Liver (tissue), 9 donors: ENCODE data around the gene ZNRF3. TPM values are rescaled to one million over a fixed set of nuclear protein-coding genes. Genes with fewer than 3 reads are reported as not detected.

Experiments used
- DNase-seq: peaks from one replicate; pipeline ENCODE4 v3.0.0-alpha.2; 2017; ENCODE audit warnings: low spot score
- H3K27ac ChIP-seq, 2 donors: one replicate each; pipeline ENCODE4 v1.7.0; 2013; ENCODE audit warnings: inconsistent platforms in 2 of 2, low read length in 2 of 2, control low read depth in 1 of 2, low read depth in 1 of 2, mild to moderate bottlenecking in 1 of 2
- H3K27me3 ChIP-seq, 4 donors: one replicate each; pipeline versions ENCODE4 v1.6.1 to v1.7.0; 2013; ENCODE audit warnings: low read length in 3 of 4, inconsistent platforms in 1 of 4, mild to moderate bottlenecking in 1 of 4, moderate library complexity in 1 of 4; ENCODE audit not compliant: control insufficient read depth in 4 of 4, insufficient read depth in 4 of 4
- H3K36me3 ChIP-seq, 4 donors: one replicate each; pipeline versions ENCODE4 v1.6.1 to v1.7.0; 2013; ENCODE audit warnings: low read length in 3 of 4, mild to moderate bottlenecking in 3 of 4, low read depth in 1 of 4, moderate library complexity in 1 of 4; ENCODE audit not compliant: control insufficient read depth in 4 of 4, insufficient read depth in 3 of 4
- H3K4me1 ChIP-seq, 4 donors: one replicate each; pipeline versions ENCODE4 v1.6.1 to v1.7.0; 2013; ENCODE audit warnings: low read length in 3 of 4, mild to moderate bottlenecking in 3 of 4, moderate library complexity in 1 of 4; ENCODE audit not compliant: control insufficient read depth in 4 of 4, insufficient read depth in 4 of 4
- H3K4me3 ChIP-seq, 3 donors: one replicate each; pipeline versions ENCODE4 v1.6.1 to v1.7.0; 2013; ENCODE audit warnings: low read length in 3 of 3, control low read depth in 1 of 3, low read depth in 1 of 3, mild to moderate bottlenecking in 1 of 3
- H3K9ac ChIP-seq, 2 donors: one replicate each; pipeline ENCODE4 v1.7.0; 2013; ENCODE audit warnings: low read length in 2 of 2, mild to moderate bottlenecking in 2 of 2, moderate library complexity in 2 of 2, control low read depth in 1 of 2, low read depth in 1 of 2
- H3K9me3 ChIP-seq, 4 donors: one replicate each; pipeline versions ENCODE4 v1.6.1 to v1.7.0; 2013; ENCODE audit warnings: low read length in 3 of 4; ENCODE audit not compliant: control insufficient read depth in 4 of 4
- EGR1 ChIP-seq, 2 donors: IDR thresholded peaks; 2 replicates each; pipeline ENCODE4 v1.6.1; 2016 to 2018; ENCODE audit warnings: antibody characterized with exemption in 2 of 2, low read depth in 2 of 2
- FOXA1 ChIP-seq: IDR thresholded peaks from 2 replicates; pipeline ENCODE4 v1.6.1; 2016; ENCODE audit warnings: antibody characterized with exemption
- FOXA2 ChIP-seq: IDR thresholded peaks from 2 replicates; pipeline ENCODE4 v1.6.1; 2016; ENCODE audit warnings: antibody characterized with exemption
- GABPA ChIP-seq, 2 donors: IDR thresholded peaks in 1 of 2; conservative IDR thresholded peaks in 1 of 2; 2 replicates each; pipeline ENCODE4 v1.6.1; 2016; ENCODE audit warnings: antibody characterized with exemption in 2 of 2, mild to moderate bottlenecking in 1 of 2, moderate library complexity in 1 of 2
- HNF4A ChIP-seq, 2 donors: conservative IDR thresholded peaks; 2 replicates each; pipeline ENCODE4 v1.6.1; 2016; ENCODE audit warnings: antibody characterized with exemption in 2 of 2, mild to moderate bottlenecking in 2 of 2
- HNF4G ChIP-seq: IDR thresholded peaks from 2 replicates; pipeline ENCODE4 v1.6.1; 2016; ENCODE audit warnings: antibody characterized with exemption
- JUND ChIP-seq, 2 donors: IDR thresholded peaks; 2 replicates each; pipeline ENCODE4 v1.6.1; 2016; ENCODE audit warnings: antibody characterized with exemption in 2 of 2
- NR2F2 ChIP-seq: IDR thresholded peaks from 2 replicates; pipeline ENCODE4 v1.6.1; 2016; ENCODE audit warnings: antibody characterized with exemption
- RAD21 ChIP-seq, 2 donors: IDR thresholded peaks; 2 replicates each; pipeline ENCODE4 v1.6.1; 2016; ENCODE audit warnings: antibody characterized with exemption in 2 of 2, mild to moderate bottlenecking in 2 of 2
- RXRA ChIP-seq, 2 donors: IDR thresholded peaks; 2 replicates each; pipeline ENCODE4 v1.6.1; 2017 to 2018; ENCODE audit warnings: antibody characterized with exemption in 2 of 2, mild to moderate bottlenecking in 1 of 2
- SP1 ChIP-seq: IDR thresholded peaks from 2 replicates; pipeline ENCODE4 v1.6.1; 2018; ENCODE audit warnings: antibody characterized with exemption, mild to moderate bottlenecking
- TAF1 ChIP-seq: conservative IDR thresholded peaks from 2 replicates; pipeline ENCODE4 v1.6.1; 2016; ENCODE audit warnings: antibody characterized with exemption, mild to moderate bottlenecking
- YY1 ChIP-seq: IDR thresholded peaks from 2 replicates; pipeline ENCODE4 v1.6.1; 2016; ENCODE audit warnings: antibody characterized with exemption, mild to moderate bottlenecking
- WGBS: extraction: QIAGEN DNeasy Blood & Tissue Kit; methylation state at CpG from one replicate; pipeline ENCODE4 v1.1.7; 2013; 5-methylcytosine and 5-hydroxymethylcytosine counted together
- polyA plus RNA-seq, 2 donors: library from polyadenylated mRNA; stranded (reverse) in 1 of 2; unstranded in 1 of 2; fragments of 200-250 nt in 1 of 2; fragments of >200 nt in 1 of 2; fragmentation: Nextera tagmentation in 1 of 2; extraction: Ambion mirVana in 1 of 2; gene quantifications; one replicate each; pipeline versions ENCODE4 v1.2.1 to v1.2.3, GENCODE V29; 2013 to 2015
- total RNA-seq, 2 donors: library from RNA; depleted of rRNA; stranded (reverse); fragments of >200 nt; gene quantifications; one replicate each; pipeline ENCODE4 v1.2.3, GENCODE V29; 2014
- TF ChIP-seq, protein P1 (sequence below): IDR thresholded peaks from 2 replicates; pipeline ENCODE4 v1.6.1; 2016; ENCODE audit warnings: antibody characterized with exemption, mild to moderate bottlenecking
- TF ChIP-seq, protein P2 (sequence below): IDR thresholded peaks from 2 replicates; pipeline ENCODE4 v1.6.1; 2016; ENCODE audit warnings: antibody characterized with exemption
- TF ChIP-seq, protein P3 (sequence below): IDR thresholded peaks from 2 replicates; pipeline ENCODE4 v1.6.1; 2016; ENCODE audit warnings: antibody characterized with exemption
- TF ChIP-seq, protein P4 (sequence below): fragments of 150-350 bp; IDR thresholded peaks from 2 replicates; pipeline ENCODE4 v1.5.1; 2017; ENCODE audit warnings: improper control_type of control experiment, low read depth, low read length; ENCODE audit not compliant: missing input control
- TF ChIP-seq, protein P5 (sequence below): IDR thresholded peaks from 2 replicates; pipeline ENCODE4 v1.6.1; 2016; ENCODE audit warnings: antibody characterized with exemption
- donor health status: healthy.
- donor health status: healthy.
- donor health status: healthy.
- donor health status: healthy.
- donor health status: healthy.

ZNRF3 gene
- total and polyA plus RNA-seq, 4 donors = 2.2 to 5.9 (median 4.7) TPM

DNA sequence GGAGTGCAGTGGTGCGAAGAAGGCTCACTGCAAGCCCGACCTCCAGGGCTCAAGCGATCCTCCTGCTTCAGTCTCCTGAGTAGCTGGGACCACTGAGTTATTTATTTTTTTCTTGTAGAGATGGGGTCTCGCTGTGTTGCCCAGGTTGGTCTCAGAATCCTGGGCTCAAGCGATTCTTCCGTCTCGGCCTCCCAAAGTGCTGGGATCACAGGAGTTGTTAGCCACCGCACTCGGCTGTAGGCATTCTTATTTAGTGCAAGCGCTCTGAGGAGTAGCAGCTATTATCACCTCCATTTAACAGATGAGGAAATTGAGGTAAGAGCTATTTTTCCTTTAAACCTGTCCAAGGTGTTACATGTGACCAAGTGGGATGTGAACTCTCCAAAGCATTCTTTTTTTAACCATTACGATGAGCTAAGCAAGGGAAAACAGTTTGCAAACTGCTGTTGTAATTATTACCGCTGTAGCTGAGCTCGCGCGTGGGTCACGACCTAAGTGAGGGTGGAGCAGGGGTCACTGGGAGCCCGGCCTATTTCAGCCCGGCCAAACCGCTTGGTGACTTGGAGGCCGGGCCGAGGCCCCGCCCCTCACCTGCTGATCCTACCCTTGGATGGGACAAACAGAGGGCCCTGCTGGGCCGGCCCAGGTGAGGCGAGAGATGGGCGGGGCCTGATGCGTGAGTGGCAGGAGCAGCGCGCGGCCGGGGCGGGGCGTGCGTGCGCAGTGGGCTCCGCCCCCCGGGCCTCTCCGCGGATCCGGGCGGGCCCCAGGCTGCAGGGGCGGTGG, 189.0 kb downstream of the ZNRF3 start (continued):
- no peak for TF ChIP-seq FOXA2
- TF ChIP-seq TAF1 = no peak

DNA sequence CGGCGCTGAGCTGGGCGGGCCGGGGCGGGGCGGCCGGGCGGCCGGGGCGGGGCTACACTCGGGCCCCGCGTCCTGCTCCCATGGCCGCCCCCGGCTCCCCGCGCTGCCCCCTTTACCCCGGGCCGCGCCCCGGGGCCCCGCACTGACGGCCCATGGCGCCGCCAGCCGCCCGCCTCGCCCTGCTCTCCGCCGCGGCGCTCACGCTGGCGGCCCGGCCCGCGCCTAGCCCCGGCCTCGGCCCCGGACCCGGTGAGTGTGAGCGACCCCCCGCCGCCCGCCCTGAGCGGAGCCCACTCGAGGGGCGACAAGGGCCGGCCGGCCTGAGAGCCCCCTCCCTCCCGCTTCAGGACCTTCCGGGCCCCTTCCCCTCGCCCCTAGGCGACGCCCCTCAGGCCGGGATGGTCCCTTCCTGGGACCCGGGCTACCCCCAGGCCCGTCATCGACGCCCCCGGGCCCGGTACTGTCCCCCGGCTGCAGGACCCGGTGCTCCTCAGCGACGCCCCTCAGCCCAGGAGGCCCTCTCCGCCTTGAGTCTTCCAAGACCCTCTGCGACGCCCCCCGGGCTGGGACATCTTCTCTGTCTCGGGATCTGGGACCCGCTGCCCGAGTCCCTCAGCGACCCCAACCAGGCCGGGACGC, 189.7 kb downstream of the ZNRF3 start, which contains the start of gene KREMEN1:
KREMEN1 (plus strand) TSS at position 57 of the 639 bp plus-strand sequence; CDS start at position 153, 96 bp downstream.
- 1% methylated on average over 76 of the region's 76 CpGs for WGBS
- no peak for TF ChIP-seq NR2F2
- no peak for TF ChIP-seq HNF4A (conservative IDR thresholded peaks at IDR 0.05)
- no peak for TF ChIP-seq EGR1 (IDR thresholded peaks at IDR 0.05; ENCODE audit: low read depth in 2 of 2)
- TF ChIP-seq, protein P1, sequence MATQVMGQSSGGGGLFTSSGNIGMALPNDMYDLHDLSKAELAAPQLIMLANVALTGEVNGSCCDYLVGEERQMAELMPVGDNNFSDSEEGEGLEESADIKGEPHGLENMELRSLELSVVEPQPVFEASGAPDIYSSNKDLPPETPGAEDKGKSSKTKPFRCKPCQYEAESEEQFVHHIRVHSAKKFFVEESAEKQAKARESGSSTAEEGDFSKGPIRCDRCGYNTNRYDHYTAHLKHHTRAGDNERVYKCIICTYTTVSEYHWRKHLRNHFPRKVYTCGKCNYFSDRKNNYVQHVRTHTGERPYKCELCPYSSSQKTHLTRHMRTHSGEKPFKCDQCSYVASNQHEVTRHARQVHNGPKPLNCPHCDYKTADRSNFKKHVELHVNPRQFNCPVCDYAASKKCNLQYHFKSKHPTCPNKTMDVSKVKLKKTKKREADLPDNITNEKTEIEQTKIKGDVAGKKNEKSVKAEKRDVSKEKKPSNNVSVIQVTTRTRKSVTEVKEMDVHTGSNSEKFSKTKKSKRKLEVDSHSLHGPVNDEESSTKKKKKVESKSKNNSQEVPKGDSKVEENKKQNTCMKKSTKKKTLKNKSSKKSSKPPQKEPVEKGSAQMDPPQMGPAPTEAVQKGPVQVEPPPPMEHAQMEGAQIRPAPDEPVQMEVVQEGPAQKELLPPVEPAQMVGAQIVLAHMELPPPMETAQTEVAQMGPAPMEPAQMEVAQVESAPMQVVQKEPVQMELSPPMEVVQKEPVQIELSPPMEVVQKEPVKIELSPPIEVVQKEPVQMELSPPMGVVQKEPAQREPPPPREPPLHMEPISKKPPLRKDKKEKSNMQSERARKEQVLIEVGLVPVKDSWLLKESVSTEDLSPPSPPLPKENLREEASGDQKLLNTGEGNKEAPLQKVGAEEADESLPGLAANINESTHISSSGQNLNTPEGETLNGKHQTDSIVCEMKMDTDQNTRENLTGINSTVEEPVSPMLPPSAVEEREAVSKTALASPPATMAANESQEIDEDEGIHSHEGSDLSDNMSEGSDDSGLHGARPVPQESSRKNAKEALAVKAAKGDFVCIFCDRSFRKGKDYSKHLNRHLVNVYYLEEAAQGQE = no peak
- TF ChIP-seq RXRA (IDR thresholded peaks at IDR 0.05) = no peak
- TF ChIP-seq, protein P2, sequence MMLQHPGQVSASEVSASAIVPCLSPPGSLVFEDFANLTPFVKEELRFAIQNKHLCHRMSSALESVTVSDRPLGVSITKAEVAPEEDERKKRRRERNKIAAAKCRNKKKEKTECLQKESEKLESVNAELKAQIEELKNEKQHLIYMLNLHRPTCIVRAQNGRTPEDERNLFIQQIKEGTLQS = no peak
- no peak for TF ChIP-seq HNF4G
- TF ChIP-seq YY1 = no peak
- no peak for TF ChIP-seq GABPA (IDR thresholded peaks at IDR 0.05 in 1 of 2, conservative IDR thresholded peaks at IDR 0.05 in 1 of 2)
- TF ChIP-seq SP1 = no peak
- TF ChIP-seq, protein P3, sequence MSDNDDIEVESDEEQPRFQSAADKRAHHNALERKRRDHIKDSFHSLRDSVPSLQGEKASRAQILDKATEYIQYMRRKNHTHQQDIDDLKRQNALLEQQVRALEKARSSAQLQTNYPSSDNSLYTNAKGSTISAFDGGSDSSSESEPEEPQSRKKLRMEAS = no peak
- no peak for TF ChIP-seq FOXA2
- TF ChIP-seq, protein P4, sequence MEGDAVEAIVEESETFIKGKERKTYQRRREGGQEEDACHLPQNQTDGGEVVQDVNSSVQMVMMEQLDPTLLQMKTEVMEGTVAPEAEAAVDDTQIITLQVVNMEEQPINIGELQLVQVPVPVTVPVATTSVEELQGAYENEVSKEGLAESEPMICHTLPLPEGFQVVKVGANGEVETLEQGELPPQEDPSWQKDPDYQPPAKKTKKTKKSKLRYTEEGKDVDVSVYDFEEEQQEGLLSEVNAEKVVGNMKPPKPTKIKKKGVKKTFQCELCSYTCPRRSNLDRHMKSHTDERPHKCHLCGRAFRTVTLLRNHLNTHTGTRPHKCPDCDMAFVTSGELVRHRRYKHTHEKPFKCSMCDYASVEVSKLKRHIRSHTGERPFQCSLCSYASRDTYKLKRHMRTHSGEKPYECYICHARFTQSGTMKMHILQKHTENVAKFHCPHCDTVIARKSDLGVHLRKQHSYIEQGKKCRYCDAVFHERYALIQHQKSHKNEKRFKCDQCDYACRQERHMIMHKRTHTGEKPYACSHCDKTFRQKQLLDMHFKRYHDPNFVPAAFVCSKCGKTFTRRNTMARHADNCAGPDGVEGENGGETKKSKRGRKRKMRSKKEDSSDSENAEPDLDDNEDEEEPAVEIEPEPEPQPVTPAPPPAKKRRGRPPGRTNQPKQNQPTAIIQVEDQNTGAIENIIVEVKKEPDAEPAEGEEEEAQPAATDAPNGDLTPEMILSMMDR = no peak
- TF ChIP-seq, protein P5, sequence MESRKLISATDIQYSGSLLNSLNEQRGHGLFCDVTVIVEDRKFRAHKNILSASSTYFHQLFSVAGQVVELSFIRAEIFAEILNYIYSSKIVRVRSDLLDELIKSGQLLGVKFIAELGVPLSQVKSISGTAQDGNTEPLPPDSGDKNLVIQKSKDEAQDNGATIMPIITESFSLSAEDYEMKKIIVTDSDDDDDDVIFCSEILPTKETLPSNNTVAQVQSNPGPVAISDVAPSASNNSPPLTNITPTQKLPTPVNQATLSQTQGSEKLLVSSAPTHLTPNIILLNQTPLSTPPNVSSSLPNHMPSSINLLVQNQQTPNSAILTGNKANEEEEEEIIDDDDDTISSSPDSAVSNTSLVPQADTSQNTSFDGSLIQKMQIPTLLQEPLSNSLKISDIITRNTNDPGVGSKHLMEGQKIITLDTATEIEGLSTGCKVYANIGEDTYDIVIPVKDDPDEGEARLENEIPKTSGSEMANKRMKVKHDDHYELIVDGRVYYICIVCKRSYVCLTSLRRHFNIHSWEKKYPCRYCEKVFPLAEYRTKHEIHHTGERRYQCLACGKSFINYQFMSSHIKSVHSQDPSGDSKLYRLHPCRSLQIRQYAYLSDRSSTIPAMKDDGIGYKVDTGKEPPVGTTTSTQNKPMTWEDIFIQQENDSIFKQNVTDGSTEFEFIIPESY = no peak
- no peak for TF ChIP-seq TAF1
- TF ChIP-seq RAD21 (IDR thresholded peaks at IDR 0.05) = no peak
- no peak for TF ChIP-seq JUND (IDR thresholded peaks at IDR 0.05)
- TF ChIP-seq FOXA1 = no peak
- Histone ChIP-seq H3K27me3 (no peaks in the 10 kb centered on the region), H3K4me3 (peak within 1 kb of the TSS; percentile 51 to 95 (median 72)), H3K36me3 (no peaks in the 10 kb centered on the region), H3K9ac (peak within 1 kb of the TSS in 1 of 2 donors; percentile 35), H3K27ac (peak within 1 kb of the TSS; percentile 47 to 66), H3K4me1 (peaks cover 5 to 31% (median 21%) of the 10 kb centered on the region in 4 donors), H3K9me3 (no peaks in the 10 kb centered on the region)
- DNase-seq = no peak
